GM08714 (cell line): ENCODE data around the gene GRAMD2A.
A peak's percentile ranks its signal among the peaks of the same experiment; 100 is the strongest.

Experiments
- H3K4me3 ChIP-seq: fragments of 200-500 bp; sonication (Bioruptor generic); 2 replicates; pipeline ENCODE4 v1.5.1; 2014; ENCODE audit warnings: mild to moderate bottlenecking, low read length, inconsistent platforms
- ZNF274 ChIP-seq: IDR thresholded peaks from 2 replicates; pipeline ENCODE4 v1.6.1; 2012; ENCODE audit warnings: mild to moderate bottlenecking, low read depth, low read length

GRAMD2A gene

GRCh38 chr15:72170691-72171090 lies 26.9 kb downstream of the GRAMD2A start:
- TF ChIP-seq ZNF274 = no peak

GRCh38 chr15:72169921-72170611 lies 27.5 kb downstream of the GRAMD2A start:
- no peak for TF ChIP-seq ZNF274
- no peak overlapping the region for H3K4me3 ChIP-seq

More at GRCh38 chr15:72170691-72171090, 26.9 kb downstream of the GRAMD2A start:
- no peak overlapping the region for H3K4me3 ChIP-seq

GRCh38 chr15:72169236-72169920 lies 28.2 kb downstream of the GRAMD2A start:
- no peak for TF ChIP-seq ZNF274
- H3K4me3 ChIP-seq = no peak overlapping the region

- no peak overlapping the region for H3K4me3 ChIP-seq
- no peak for TF ChIP-seq ZNF274
Observed at GRCh38 chr15:72168808-72169190, 28.8 kb downstream of the GRAMD2A start.

GRCh38 chr15:72168131-72168807 lies 29.3 kb downstream of the GRAMD2A start:
- no peak for TF ChIP-seq ZNF274
- H3K4me3 ChIP-seq = no peak overlapping the region

GRCh38 chr15:72167445-72167844 lies 30.1 kb downstream of the GRAMD2A start:
- H3K4me3 ChIP-seq = no peak overlapping the region

GRCh38 chr15:72166716-72167417 lies 30.7 kb downstream of the GRAMD2A start:
- TF ChIP-seq ZNF274 = no peak
- H3K4me3 ChIP-seq = no peak overlapping the region

More at GRCh38 chr15:72167445-72167844, 30.1 kb downstream of the GRAMD2A start:
- no peak for TF ChIP-seq ZNF274

- no peak overlapping the region for H3K4me3 ChIP-seq
- TF ChIP-seq ZNF274 = no peak
Observed at GRCh38 chr15:72163719-72164118, 33.9 kb downstream of the GRAMD2A start.

- TF ChIP-seq ZNF274 = no peak
- H3K4me3 ChIP-seq = no peak overlapping the region
Observed at GRCh38 chr15:72162569-72162968, 35.0 kb downstream of the GRAMD2A start.

GRCh38 chr15:72161361-72162132 lies 36.0 kb downstream of the GRAMD2A start:
- no peak for TF ChIP-seq ZNF274
- H3K4me3 ChIP-seq = no peak overlapping the region

- no peak overlapping the region for H3K4me3 ChIP-seq
Observed at GRCh38 chr15:72160696-72161245, 36.8 kb downstream of the GRAMD2A start.

GRCh38 chr15:72156928-72157327 lies 40.7 kb downstream of the GRAMD2A start:
- no peak for TF ChIP-seq ZNF274

More at GRCh38 chr15:72160696-72161245, 36.8 kb downstream of the GRAMD2A start:
- TF ChIP-seq ZNF274 = no peak

GRCh38 chr15:72155635-72156616 lies 41.7 kb downstream of the GRAMD2A start:
- no peak for TF ChIP-seq ZNF274

More at GRCh38 chr15:72156928-72157327, 40.7 kb downstream of the GRAMD2A start:
- no peak overlapping the region for H3K4me3 ChIP-seq

More at GRCh38 chr15:72155635-72156616, 41.7 kb downstream of the GRAMD2A start:
- peak overlapping the region; percentile 43; the same call in 1 of the 2 replicates for H3K4me3 ChIP-seq
